ENCODE data around the gene ZMIZ1.
A peak's percentile ranks its signal among the peaks of the same experiment; 100 is the strongest.

The ZMIZ1 gene

DNA sequence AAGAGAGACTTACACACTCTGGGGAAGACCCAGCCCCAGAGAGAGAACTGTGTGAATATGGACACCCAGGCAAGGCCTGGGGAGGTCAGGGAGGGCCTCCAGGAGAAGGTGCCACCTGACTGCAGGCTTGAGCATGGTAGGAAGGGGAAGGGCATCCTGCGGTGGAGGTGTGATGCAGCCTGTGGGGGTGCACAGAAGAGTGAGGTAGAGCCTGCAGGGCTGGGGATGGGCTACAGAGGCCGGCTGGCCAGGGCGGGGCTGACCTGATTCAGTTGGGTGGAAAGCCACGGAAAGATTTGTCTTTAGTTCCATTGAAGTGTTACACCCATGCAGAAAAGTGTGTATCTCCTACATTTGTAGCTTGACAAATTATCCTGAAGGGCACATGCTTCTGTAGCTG, 47.6 kb downstream of the ZMIZ1 start:
- DNase-seq: no peak

DNA sequence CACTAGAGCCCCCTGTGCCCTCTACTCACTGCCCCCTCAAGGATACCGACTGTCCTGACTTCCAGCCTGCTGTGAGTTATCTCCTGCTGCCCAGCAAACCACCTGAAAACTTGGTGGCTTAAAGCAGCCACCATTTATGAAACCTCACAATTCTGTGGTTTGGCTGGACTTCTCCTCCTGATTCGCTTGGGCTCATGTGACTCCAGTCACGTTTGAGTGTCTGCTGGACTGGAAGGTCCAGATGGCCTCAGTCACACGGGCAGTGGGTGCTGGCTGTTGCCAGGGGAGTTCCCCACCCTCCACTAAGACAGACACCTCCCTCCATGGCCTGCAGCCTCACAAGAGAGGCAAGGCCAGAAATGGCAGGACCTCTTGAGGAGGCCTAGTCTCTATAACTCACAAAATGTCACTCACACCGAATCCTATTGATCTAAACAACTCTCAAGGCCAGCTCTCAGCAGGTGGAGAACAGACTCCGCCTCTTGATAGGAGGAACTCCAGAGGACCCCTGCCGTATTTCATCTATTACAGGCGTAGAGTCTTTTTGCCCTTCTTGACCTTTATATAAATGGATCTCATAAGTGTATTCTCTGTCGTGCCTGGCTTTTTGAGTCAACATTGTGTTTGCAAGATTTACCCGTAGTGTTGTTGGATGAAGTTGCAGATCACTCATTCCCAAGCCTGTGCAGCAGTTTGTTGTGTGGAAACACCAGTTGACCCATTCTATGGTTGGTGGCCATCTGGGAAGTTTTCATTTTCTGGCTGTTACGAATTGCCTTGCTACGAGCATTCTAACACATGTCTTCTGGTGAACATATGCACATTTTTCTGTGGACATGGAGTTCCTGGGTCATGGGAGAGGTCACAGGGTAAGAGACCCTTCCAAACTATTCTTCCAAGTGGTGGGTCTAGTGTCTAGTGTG, 48.3 kb downstream of the ZMIZ1 start:
- no peak for DNase-seq

DNA sequence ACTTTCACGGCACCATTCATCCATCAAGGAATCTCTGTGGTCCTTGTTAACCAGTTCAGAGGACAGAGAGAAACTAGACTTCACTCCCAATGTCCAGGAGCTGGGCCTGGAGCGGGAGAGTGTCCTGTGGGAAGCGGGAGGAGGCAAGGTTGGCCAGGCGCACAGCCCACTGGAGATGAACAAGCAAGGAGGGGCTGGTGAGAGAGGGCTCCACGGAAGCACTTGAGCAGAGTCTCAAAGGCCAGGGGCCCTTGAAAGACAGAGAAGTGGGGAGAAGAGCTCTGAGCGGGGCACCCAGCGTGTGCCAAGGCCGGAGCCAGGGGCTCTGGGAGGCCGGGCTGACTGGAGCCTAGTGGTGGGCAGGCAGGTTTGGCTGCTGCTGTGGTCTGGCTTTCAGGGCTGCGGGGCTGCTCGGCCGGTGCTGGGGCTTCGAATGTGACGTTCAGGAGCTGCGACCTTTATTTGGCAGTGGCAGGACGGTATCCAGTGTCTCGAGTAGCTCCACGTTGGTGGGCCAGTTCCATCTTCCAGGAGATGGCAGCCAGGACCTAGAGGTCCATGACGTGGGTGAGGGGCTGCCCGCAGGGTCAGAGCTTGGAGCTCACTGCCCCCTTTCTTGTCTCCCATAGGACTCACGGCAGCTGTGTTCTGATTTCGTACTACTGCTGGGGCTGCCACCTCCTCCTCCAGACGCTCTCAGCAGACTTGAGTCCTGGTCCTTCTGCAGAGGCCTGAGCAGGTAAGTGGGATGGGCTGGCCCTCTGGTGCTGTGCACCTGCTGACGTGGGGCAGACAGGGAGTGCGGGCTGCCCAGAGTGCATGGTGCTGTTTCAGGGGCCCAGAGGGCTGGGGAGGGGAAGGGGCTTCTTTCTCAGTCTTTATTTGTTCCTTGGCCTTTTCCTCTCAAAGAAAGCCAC, 49.8 kb downstream of the ZMIZ1 start:
- DNase-seq: no peak

DNA sequence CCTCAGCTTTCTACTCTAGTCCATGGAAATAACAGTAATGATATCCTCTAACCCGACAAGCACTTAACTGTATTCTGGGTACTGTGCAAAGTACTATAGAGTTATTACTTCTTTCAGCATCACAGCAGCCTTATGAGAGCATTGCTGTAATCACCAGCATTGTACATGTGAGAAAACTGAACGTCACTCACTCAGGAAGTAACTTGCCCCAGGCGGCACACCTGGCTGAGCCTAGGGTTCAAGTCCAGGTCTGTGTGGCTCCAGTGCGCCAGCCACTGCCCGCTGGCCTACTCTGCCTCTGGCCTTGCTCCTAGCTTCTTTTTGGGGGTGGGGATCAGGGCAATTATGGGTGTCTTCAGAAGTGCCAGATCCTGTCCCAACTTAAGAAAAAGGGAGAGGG, 50.5 kb downstream of the ZMIZ1 start:
- DNase-seq: no peak

DNA sequence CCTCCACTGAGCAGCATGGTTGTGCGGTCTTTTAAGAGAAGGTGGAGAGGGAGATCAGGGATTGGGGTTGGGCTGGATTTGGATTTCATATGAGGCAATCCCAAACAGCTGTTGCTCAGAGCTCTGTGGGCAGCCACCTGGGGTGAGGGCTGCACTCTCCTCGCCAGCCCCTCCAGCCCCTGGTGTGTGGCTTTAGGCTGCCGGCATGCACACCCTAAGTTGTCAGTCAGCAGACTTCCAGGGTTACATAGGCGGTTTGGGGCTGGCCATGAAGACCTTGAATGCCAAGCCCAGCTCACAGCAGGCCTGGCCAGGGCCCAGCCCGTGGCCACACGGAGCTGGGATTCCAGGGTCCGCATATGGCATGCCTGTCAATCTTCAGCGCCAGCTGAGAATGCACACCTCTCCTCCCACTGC, 54.8 kb downstream of the ZMIZ1 start:
- no peak for DNase-seq

DNA sequence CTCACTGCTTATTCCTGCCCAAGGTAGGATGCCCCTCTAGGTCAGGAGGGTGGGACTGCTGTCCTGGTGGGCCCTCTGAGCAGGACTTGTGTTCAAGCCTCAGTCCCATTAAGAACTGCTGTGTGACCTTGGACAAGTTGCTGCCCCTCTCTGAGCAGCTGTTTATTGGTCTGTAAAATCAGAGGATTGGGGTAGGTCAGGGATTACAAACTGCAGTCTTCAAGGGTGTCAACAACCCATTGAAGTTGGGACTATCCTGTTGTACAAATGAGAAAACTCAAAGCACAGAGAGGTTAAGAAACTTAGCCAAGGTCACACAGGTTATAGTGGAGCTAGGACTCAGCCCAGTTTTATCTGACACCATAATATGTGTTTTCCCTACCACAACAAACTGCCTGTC, 55.3 kb downstream of the ZMIZ1 start:
- no peak for DNase-seq

DNA sequence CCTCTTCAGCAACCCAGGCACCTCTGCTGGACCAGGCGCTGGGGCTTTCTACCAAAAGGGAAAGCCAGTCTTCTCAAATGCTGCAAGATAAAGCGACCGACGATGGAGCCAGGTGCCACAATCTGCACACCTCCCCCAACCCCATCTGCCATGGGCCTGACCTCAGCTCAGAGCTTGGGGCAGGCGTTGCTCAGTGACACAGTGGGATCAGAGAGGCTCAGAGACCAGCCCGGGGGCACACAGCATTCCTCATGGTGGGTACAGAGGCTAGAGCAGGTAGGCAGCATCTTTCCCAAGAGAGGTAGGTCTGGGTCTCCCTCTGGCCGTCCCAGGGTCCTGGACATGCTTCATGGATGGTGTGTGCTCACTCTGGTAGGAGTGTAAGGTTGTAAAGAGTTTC, 56.3 kb downstream of the ZMIZ1 start:
- no peak for DNase-seq

DNA sequence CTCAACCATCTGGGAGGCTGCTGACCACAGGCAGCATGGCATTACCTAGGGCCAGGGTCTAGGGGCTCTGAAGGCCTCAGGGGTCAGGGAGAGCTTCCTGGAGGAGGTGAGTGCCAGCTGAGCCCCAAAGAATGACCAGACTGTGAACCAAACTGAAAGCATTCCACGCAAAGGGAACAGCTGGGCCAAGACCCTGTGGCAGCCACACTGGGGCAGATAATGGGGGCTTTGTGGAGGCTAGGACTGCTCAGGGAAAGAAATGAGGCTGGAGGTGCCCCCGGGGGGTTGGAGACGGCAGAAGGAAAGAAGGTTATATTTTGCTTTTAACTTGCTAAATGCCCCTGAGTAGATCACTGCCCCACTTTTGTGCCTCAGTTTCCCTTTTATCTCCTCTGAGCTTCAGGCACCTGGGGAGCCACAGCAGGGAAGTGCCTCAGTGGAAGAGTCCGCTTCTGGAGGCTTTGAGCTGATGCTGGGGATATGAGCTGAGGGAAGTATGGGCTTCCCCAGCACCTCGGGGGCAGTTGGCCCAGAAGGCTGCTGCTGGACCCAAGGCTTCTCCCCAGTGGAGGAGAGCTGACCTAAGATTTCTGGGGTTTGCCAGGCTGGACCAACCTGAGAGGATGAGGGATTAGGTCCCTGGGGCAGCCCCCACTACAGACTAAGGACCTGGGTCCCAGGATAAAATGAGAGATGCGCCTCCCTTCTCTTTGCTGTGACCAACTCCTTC, 57.8 kb downstream of the ZMIZ1 start:
- DNase-seq: no peak

DNA sequence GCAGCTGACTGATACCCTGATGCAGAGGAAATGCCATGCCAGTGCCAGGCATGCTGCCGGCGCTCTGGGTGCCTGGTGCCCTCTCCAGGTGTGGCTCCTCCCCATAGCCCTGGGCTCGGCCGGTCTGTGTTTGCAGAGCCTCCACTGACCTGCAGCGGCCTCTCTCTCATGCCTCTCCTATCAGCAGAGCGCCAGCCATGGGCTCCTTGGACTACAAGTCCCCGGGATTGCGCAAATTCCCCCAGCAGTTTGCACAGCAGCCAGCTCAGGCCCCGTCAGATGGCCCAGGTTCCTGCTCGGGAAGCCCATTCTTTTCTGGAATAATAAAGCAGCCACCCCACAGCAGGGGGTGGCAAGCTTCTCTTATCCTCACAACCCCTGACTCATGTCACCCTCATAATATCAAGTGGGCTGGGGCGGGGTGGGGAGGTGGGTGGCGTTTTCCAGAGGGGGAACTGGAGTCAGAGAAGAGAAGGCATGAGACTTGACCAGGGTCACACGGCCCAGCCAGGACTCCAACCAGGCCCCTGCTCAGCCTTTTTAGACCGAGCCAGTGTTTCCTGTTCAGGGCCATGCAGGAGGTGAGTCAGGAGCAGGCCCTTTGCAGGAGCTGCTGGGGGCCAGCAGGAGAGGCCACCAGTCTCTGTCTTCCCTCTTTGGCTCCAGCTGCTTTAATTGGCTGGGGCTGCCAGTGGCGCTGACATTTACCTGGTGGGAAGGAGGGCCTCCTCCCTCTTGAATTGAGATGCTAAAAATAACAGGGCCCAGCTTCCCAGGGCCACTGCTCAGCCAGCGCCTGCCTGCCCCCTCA, 58.6 kb downstream of the ZMIZ1 start:
- no peak for DNase-seq

DNA sequence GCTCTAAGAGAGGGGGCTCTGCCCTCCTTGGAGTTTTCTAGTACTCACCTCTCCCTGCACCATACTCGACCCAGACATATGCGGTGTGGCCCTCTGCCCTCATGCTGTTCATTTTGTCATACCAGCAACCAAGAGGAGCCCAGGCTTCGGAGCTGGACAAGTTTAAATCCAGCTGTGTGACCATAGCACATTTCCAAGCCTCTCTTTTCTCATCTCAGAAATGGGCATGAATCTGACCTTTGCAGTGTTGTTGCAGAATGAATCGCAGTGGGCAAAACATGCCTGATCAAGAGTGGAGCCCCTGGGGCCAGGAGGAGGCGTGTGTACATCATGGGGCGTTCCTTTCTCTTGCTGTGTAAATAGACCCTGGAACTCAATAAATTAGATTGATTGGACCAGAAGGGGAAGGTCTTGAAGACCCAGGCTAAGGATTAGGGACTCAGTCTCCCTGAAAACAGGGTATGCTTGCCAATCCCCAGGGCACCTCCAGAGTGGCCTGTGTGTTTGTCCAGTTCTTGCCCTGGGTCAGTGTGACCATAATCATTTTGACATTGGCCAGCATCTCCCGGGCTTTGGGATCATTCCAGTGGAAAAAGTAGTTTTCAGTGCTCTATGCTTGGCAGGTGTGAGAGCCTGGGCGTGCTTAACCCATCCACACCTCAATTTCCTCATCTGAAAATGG, 59.6 kb downstream of the ZMIZ1 start:
- no peak for DNase-seq

DNA sequence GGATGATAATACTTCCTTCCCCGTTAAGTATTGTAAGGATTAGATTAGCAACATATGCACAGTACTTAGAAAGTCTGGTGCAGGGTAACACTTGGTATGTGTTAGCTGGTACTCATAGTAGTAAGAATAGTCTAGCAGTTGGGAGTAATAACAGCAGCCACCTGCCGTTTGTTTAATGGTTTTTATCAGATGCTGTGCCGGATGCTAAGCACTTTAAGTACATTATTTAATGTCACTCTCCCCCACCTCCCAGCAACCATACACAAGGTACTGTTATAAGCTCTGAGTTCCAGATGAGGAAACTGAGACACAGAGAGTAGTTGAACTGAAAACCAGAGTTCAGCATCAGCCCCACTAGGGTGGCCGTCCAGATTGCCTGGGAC, 60.1 kb downstream of the ZMIZ1 start:
- DNase-seq: no peak

DNA sequence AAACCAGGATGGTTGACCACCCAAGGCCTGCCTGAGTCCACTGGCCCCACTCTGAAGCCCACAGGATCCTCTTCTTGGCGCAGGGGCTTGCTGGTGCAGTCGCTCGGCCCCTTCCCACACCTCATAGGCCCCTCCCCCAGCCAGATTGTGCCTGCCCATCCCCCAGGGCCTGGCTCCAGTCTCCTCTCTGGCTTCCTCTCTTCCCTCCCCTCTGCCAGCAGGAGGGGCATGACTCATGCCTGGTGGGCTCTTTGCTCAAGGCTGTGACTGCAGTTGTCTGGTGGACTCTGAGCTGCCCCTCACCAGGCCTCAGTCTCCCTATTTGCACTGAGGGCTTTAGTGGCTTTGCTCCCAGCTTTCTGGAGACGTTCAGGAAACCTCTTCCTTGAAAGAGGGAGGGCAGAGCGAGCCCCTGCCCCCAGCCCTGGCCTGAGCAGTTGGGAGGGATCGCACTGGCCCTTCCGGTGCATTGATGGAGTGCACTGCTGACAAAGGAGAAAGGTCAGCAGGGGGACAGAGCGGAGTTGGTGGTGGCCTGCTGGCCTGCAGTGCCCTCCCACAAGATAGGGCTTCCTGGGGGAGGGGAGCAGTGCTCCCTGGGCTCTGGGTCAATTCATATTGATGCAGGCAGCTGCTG, 60.7 kb downstream of the ZMIZ1 start:
- DNase-seq: no peak

DNA sequence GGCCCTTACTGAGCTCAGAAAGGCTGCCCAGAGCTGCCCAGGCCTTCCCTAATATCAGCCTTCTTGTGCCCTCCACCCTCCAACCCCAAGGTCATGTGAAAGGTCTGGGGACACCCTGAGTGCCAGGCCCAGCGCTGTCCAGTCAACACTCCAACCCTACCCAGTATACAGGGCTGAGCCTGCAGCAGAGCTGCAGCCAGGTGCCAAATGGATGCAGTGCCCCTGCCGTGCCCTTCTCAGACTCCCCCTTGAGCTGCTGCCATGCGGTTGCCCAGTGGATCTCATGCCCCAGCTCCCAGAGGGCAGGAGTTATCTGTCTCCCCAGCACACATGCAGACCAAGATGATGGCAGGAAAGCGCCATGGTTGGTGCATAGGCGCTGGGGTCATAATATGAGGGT, 61.5 kb downstream of the ZMIZ1 start:
- no peak for DNase-seq

DNA sequence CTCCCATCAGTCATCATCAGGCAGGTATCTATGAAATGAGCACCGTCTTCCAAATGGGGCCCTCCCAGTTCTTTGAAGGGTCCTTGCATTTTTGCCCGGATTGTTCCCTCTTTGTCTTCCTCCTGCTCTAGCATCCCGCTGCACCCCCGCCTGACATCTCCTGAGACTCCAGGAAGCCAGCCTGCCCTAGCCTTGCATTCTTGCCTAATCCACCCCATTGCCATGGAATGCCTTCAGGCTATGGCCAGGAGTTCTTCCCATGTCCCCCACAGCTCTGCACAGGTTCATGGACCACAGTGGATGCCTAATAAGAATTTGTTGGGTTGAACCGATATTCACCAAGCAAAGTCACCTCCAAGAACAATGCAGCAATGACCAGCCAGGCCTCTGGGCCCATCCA, 62.1 kb downstream of the ZMIZ1 start:
- no peak for DNase-seq

DNA sequence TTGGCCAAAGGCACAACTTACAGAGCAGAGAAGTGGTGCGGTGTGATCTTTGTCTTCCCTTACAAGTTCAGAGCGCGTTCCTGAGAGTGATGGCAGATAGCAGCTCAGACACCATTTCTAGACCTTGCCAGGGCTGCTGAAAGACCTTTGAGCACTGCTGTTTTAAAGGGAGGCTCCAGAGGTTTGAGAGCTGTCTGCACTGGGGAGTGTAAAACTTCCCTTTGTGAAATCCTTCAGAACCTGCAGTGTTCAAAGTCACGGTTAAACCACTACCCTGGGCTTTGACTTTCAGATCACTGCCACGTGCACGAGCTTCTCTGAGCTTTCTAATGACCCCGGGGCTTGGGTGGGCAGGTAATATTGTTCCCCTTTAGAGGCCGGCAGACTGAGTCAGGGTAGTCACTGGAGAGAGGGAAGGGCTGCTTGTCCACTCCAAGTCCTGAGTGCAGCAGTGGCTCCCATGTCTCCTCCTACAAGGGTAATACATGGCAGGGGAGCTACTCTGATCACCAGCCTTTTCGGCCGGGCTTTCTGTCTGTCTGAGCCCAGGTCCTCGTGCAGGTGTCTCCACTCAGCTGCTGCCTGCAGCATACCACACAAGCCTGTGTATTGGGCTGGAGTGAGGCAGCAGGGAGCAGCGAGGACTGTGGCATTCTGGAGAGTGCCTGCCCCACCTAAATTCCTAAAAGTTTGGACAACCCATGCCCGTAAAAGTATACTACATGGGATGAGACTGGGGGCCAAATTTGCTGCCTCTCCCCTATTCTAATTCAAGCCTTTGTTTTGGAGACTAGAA, 63.3 kb downstream of the ZMIZ1 start:
- no peak for DNase-seq

DNA sequence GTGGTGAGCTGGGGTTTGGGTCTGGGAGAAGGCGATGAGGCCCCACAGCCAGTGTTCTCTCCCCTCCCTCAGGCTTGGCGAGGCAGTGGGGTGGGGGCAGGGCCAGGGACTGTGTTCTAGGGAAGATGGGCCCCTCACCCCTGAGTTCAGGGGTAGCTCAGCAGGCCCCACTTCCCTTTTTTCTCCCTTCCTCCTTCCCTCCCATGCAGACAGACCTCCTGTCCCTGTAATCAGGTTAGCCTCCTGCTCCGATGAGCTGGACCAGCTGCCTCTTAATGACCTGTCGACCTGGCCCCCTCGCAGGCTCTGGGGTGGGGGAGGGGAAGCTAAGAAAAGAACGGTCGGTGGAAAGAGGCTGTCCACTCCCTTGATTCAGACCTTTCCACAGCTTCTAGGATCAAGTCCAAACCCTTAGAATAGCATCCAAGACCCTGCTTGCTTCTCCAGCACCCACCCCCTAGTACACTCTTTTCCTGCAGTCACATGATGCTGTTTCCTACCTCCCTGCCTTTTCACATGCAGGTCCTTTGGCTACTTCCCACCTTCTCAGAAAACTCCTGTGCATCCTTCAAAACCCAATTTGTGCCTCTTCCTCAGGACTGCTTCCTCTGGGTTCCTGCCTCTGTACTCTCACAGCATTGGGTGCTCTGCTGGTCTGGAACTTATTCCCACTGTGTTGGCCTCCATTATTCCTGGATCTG, 64.1 kb downstream of the ZMIZ1 start:
- DNase-seq: peak in 1 of 56 donors; percentile 32

DNA sequence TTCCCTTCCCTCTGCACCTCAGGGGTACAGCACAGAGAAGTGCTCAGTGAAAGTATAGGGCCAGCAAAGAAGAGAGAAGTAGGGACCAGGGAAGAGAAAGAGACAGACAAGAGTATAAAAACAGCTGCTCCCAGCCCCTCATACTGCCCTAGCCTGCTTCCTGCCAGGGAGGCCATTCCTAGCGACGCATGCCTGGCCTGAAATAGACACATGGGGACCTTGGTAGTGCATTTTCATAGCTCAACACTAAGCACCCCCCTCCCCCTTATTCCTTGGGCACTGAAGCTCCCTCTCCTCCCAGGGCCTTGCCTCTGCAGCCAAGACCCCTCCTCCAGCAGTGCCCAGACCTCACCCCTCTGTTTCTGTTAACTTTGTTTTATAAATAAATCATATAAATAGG, 64.7 kb downstream of the ZMIZ1 start:
- no peak for DNase-seq

DNA sequence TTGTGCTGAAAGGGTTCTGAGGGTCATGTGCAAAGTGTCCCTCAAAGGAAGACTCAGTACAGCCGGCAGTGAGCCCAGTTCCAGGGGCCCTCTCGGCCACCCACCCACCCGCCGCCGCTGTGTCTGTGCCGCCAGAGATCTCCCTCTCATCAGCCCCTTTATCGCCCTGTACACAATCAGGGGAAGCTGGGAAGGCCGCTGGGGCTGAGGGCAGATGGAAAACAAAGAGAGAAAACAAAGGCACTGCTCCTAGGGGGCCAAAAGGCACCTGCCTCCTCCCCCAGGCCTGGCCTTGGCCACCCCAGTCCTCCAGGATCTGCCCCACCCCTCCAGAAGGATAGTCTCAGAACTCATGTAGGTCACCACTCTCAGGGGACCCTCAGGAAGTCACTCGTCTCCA, 67.0 kb downstream of the ZMIZ1 start:
- no peak for DNase-seq
